ENCODE data around the gene NUP205.

NUP205 gene

GRCh38 chr7:135597181-135597925, 39.6 kb downstream of the NUP205 start:
- no peak for FAIRE-seq
- DNase-seq (ENCODE audit: insufficient read length), result no peak
- TF ChIP-seq POLR2A (IDR thresholded peaks at IDR 0.05; ENCODE audit: low read depth, low read length), result no peak
- TF ChIP-seq POLR2AphosphoS5 (IDR thresholded peaks at IDR 0.05; ENCODE audit: low read depth, low read length), result no peak
- no peak for TF ChIP-seq TAF1 (IDR thresholded peaks at IDR 0.05; ENCODE audit: borderline replicate concordance, low read depth, low read length)

GRCh38 chr7:135597926-135598305, 40.2 kb downstream of the NUP205 start:
- DNase-seq (ENCODE audit: insufficient read length) (no peak), FAIRE-seq (no peak)
- TF ChIP-seq TAF1 (IDR thresholded peaks at IDR 0.05; ENCODE audit: borderline replicate concordance, low read depth, low read length) (no peak), POLR2A (IDR thresholded peaks at IDR 0.05; ENCODE audit: low read depth, low read length) (no peak), POLR2AphosphoS5 (IDR thresholded peaks at IDR 0.05; ENCODE audit: low read depth, low read length) (no peak)

- TF ChIP-seq POLR2AphosphoS5 (IDR thresholded peaks at IDR 0.05; ENCODE audit: low read depth, low read length) (no peak), TAF1 (IDR thresholded peaks at IDR 0.05; ENCODE audit: borderline replicate concordance, low read depth, low read length) (no peak)
- no peak for DNase-seq (ENCODE audit: insufficient read length)
- no peak for FAIRE-seq
Measured at GRCh38 chr7:135599471-135599870, 41.8 kb downstream of the NUP205 start.

GRCh38 chr7:135600226-135600625, 42.5 kb downstream of the NUP205 start:
- no peak for FAIRE-seq
- no peak for TF ChIP-seq POLR2A (IDR thresholded peaks at IDR 0.05; ENCODE audit: low read depth, low read length)
- TF ChIP-seq POLR2AphosphoS5 (IDR thresholded peaks at IDR 0.05; ENCODE audit: low read depth, low read length), result no peak
- TF ChIP-seq TAF1 (IDR thresholded peaks at IDR 0.05; ENCODE audit: borderline replicate concordance, low read depth, low read length), result no peak
- DNase-seq (ENCODE audit: insufficient read length), result no peak

GRCh38 chr7:135601182-135601581, 43.5 kb downstream of the NUP205 start:
- no peak for DNase-seq (ENCODE audit: insufficient read length)
- no peak for FAIRE-seq
- TF ChIP-seq POLR2A (IDR thresholded peaks at IDR 0.05; ENCODE audit: low read depth, low read length), result no peak
- TF ChIP-seq TAF1 (IDR thresholded peaks at IDR 0.05; ENCODE audit: borderline replicate concordance, low read depth, low read length), result no peak
- no peak for TF ChIP-seq POLR2AphosphoS5 (IDR thresholded peaks at IDR 0.05; ENCODE audit: low read depth, low read length)

- TF ChIP-seq TAF1 (IDR thresholded peaks at IDR 0.05; ENCODE audit: borderline replicate concordance, low read depth, low read length), result no peak
- no peak for TF ChIP-seq POLR2A (IDR thresholded peaks at IDR 0.05; ENCODE audit: low read depth, low read length)
- no peak for TF ChIP-seq POLR2AphosphoS5 (IDR thresholded peaks at IDR 0.05; ENCODE audit: low read depth, low read length)
- FAIRE-seq, result no peak
- no peak for DNase-seq (ENCODE audit: insufficient read length)
Measured at GRCh38 chr7:135602304-135602703, 44.6 kb downstream of the NUP205 start.

GRCh38 chr7:135616136-135616535, 58.4 kb downstream of the NUP205 start:
- DNase-seq (ENCODE audit: insufficient read length), result no peak
- no peak for TF ChIP-seq POLR2A (IDR thresholded peaks at IDR 0.05; ENCODE audit: low read depth, low read length)
- no peak for TF ChIP-seq TAF1 (IDR thresholded peaks at IDR 0.05; ENCODE audit: borderline replicate concordance, low read depth, low read length)

GRCh38 chr7:135617781-135618180, 60.1 kb downstream of the NUP205 start:
- no peak for DNase-seq (ENCODE audit: insufficient read length)
- no peak for TF ChIP-seq TAF1 (IDR thresholded peaks at IDR 0.05; ENCODE audit: borderline replicate concordance, low read depth, low read length)
- TF ChIP-seq POLR2AphosphoS5 (IDR thresholded peaks at IDR 0.05; ENCODE audit: low read depth, low read length), result no peak
- TF ChIP-seq POLR2A (IDR thresholded peaks at IDR 0.05; ENCODE audit: low read depth, low read length), result no peak
- FAIRE-seq, result no peak

More at GRCh38 chr7:135616136-135616535, 58.4 kb downstream of the NUP205 start:
- FAIRE-seq, result no peak

- TF ChIP-seq POLR2A (IDR thresholded peaks at IDR 0.05; ENCODE audit: low read depth, low read length) (no peak), TAF1 (IDR thresholded peaks at IDR 0.05; ENCODE audit: borderline replicate concordance, low read depth, low read length) (no peak), POLR2AphosphoS5 (IDR thresholded peaks at IDR 0.05; ENCODE audit: low read depth, low read length) (no peak)
- FAIRE-seq (no peak), DNase-seq (ENCODE audit: insufficient read length) (no peak)
Measured at GRCh38 chr7:135618510-135618909, 60.8 kb downstream of the NUP205 start.

GRCh38 chr7:135620447-135620846, 62.7 kb downstream of the NUP205 start:
- TF ChIP-seq POLR2A (IDR thresholded peaks at IDR 0.05; ENCODE audit: low read depth, low read length), result no peak
- no peak for TF ChIP-seq TAF1 (IDR thresholded peaks at IDR 0.05; ENCODE audit: borderline replicate concordance, low read depth, low read length)
- TF ChIP-seq POLR2AphosphoS5 (IDR thresholded peaks at IDR 0.05; ENCODE audit: low read depth, low read length), result no peak
- DNase-seq (ENCODE audit: insufficient read length) (no peak), FAIRE-seq (no peak)

- FAIRE-seq (peak; percentile 33), DNase-seq (ENCODE audit: insufficient read length) (no peak)
- TF ChIP-seq POLR2AphosphoS5 (IDR thresholded peaks at IDR 0.05; ENCODE audit: low read depth, low read length), result no peak
- TF ChIP-seq TAF1 (IDR thresholded peaks at IDR 0.05; ENCODE audit: borderline replicate concordance, low read depth, low read length), result no peak
- TF ChIP-seq POLR2A (IDR thresholded peaks at IDR 0.05; ENCODE audit: low read depth, low read length), result no peak
Measured at GRCh38 chr7:135620980-135621850, 63.5 kb downstream of the NUP205 start.

Data from GM12892 (cell line).